Mucosa of rectum (tissue), 2 donors: ENCODE data around the gene CELSR3.

ENCODE experiments used
- H3K27ac ChIP-seq, 2 donors: one replicate each; pipeline ENCODE4 v1.7.0; 2013; ENCODE audit warnings: inconsistent platforms in 2 of 2, low read depth in 2 of 2, low read length in 2 of 2
- H3K27me3 ChIP-seq, 2 donors: one replicate each; pipeline ENCODE4 v1.7.0; 2013; ENCODE audit warnings: low read length in 2 of 2; ENCODE audit not compliant: control insufficient read depth in 2 of 2, insufficient read depth in 2 of 2
- H3K36me3 ChIP-seq, 2 donors: one replicate each; pipeline ENCODE4 v1.7.0; 2013; ENCODE audit warnings: low read length in 2 of 2; ENCODE audit not compliant: control insufficient read depth in 2 of 2, insufficient read depth in 2 of 2
- H3K4me1 ChIP-seq, 2 donors: one replicate each; pipeline ENCODE4 v1.7.0; 2013; ENCODE audit warnings: low read length in 2 of 2, mild to moderate bottlenecking in 1 of 2; ENCODE audit not compliant: control insufficient read depth in 2 of 2, insufficient read depth in 2 of 2
- H3K4me3 ChIP-seq, 2 donors: one replicate each; pipeline ENCODE4 v1.7.0; 2013; ENCODE audit warnings: low read length in 2 of 2
- H3K9ac ChIP-seq, 2 donors: one replicate each; pipeline ENCODE4 v1.7.0; 2013; ENCODE audit warnings: low read length in 2 of 2, low read depth in 1 of 2, mild to moderate bottlenecking in 1 of 2
- H3K9me3 ChIP-seq, 2 donors: one replicate each; pipeline ENCODE4 v1.7.0; 2013; ENCODE audit warnings: low read length in 2 of 2; ENCODE audit not compliant: control insufficient read depth in 2 of 2
- donor health status: healthy.
- donor health status: Normal muscosa, but diverticular disease.

CELSR3 gene

DNA sequence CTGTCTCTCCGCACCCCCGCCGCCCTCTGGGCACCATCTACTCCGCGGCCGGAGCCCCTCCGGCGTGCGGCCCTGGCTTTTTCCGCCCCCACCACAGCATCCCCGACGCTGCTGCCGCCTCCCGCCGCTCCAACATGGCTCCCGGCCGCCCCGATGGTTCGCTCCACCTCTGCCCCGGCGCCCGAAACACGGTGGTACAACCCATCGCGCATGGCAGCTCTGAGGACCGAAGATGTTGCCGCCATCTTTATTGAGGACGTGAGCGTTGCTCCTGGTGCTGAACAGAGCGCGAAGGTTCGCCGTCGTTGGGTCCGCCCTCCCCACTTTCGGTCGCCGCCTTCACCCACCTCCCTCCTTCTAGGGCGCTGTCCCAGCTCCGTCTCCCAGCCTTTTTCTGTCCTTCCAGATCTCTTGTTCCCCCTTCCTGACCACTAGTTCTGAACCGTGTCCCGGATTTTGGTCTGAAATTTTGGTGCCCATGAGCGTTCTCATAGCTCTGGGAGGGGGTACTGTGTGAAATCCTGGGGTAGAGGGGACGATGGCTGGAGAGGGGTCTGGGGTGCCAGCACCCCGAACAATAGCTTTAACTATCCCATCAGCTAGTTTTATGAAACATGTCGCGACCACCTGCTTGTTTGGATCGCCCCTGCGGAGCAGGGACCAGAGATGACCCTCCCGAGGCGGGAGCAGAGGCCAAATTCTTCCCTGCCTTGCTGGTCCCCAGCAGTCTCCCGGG lies at the start of gene CELSR3:
Gene CELSR3, minus strand, starts transcription at position 134 of the 736 bp plus-strand sequence. CDS start 252 bp downstream, outside the sequence.
- Histone ChIP-seq H3K36me3 (no peaks in the 10 kb centered on the region), H3K4me3 (peak within 1 kb of the TSS; percentile 67 to 79), H3K27me3 (peaks cover 2 to 15% of the 10 kb centered on the region in 2 donors), H3K4me1 (peaks cover 20 to 24% of the 10 kb centered on the region in 2 donors), H3K9ac (peak within 1 kb of the TSS; percentile 65 to 76), H3K27ac (peak within 1 kb of the TSS; percentile 81 to 83), H3K9me3 (no peaks in the 10 kb centered on the region)

- no peak overlapping the region for H3K4me3 ChIP-seq
- no peak overlapping the region for H3K27ac ChIP-seq
- peaks cover 23 to 27% of the 10 kb centered on the region in 2 donors for H3K4me1 ChIP-seq
- H3K9ac ChIP-seq, result no peak overlapping the region
- no peaks in the 10 kb centered on the region for H3K9me3 ChIP-seq
- no peaks in the 10 kb centered on the region for H3K27me3 ChIP-seq
- H3K36me3 ChIP-seq, result peaks cover 41 to 49% of the 10 kb centered on the region in 2 donors
Observed at GRCh38 chr3:48711727-48712126, 49.0 kb upstream of the CELSR3 start.

DNA sequence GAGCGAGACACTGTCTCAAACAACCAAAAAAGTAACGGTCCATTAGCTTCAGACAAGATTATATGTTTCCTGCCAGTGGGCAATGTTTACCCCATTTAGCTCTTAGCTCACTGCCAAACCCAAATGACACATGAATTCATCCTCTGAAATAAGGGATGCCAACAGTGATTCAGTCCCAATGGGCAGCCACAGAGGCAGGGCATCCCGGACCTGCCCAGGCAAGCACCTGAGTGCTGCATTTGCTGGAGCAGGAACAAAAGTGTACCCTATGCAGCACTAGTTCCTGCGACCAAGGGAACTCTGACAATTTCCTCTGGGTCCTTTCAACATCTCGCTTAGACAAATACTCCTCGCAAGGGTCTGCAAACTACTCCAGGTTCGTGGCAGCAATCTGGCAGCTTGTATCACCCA lies 46.4 kb upstream of the CELSR3 start:
- H3K4me1 ChIP-seq, result peaks cover 11 to 20% of the 10 kb centered on the region in 2 donors
- H3K36me3 ChIP-seq, result peaks cover 45 to 51% of the 10 kb centered on the region in 2 donors
- H3K27ac ChIP-seq, result no peak overlapping the region
- no peaks in the 10 kb centered on the region for H3K9me3 ChIP-seq
- H3K9ac ChIP-seq, result no peak overlapping the region
- H3K27me3 ChIP-seq, result no peaks in the 10 kb centered on the region
- H3K4me3 ChIP-seq, result no peak overlapping the region

DNA sequence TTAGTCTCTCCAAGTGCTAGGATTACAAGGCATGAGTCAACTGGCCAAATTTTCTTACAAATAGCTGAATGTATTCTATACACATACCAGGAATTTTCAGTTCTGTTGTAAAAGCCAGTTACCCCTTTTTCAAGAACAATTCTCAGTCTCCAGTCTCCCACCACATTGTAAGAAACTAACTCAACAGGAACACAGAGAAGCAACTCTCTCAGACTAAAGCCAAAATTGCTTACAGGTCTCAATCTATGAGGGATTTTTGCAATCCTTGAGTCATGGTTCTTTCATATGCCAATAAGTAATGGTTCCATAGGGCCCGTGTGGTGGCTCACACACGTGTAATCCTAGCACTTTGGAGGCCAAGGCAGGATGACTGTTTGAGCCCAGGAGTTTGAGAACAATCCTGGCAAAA lies 45.8 kb upstream of the CELSR3 start:
- no peaks in the 10 kb centered on the region for H3K9me3 ChIP-seq
- peaks cover 45 to 51% of the 10 kb centered on the region in 2 donors for H3K36me3 ChIP-seq
- H3K4me1 ChIP-seq, result peaks cover 8 to 18% of the 10 kb centered on the region in 2 donors
- H3K4me3 ChIP-seq, result no peak overlapping the region
- H3K27ac ChIP-seq, result no peak overlapping the region
- no peak overlapping the region for H3K9ac ChIP-seq
- no peaks in the 10 kb centered on the region for H3K27me3 ChIP-seq

- Histone ChIP-seq H3K36me3 (peaks cover 42 to 51% of the 10 kb centered on the region in 2 donors), H3K4me1 (peaks cover 3 to 7% of the 10 kb centered on the region in 2 donors)
Observed at GRCh38 chr3:48707157-48707556, 44.5 kb upstream of the CELSR3 start.

DNA sequence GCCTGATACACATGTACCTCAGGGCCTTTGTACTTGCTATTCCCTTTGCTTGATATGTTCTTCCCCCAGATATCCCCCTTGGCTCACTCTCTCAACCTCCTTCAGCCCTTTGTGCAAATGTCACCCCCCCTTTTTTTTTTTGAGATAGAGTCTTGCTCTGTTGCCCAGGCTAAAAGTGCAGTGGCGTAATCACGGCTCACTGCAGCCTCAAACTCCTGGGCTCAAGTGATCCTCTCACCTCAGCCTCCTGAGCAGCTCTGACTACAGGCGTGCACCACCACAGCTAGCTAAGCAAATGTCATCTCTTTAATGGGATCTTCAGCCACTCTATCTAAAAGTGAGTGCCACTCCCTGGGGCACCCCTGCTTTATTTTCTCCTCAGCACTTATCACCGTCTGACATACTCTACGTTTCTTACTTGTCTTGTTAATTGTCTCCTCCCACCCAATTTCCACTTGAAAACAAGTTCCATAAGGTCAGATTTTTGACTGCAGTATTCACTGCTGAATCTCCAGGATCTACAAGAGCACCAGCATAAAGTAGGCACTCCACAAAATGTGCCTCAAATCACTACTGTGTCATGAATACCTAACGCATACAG lies 39.7 kb upstream of the CELSR3 start:
- peaks cover 26 to 32% of the 10 kb centered on the region in 2 donors for H3K36me3 ChIP-seq
- H3K4me3 ChIP-seq, result no peak overlapping the region
- H3K27me3 ChIP-seq, result no peaks in the 10 kb centered on the region
- peaks cover 0 to 3% of the 10 kb centered on the region in 2 donors for H3K4me1 ChIP-seq
- H3K9me3 ChIP-seq, result no peaks in the 10 kb centered on the region
- H3K9ac ChIP-seq, result no peak overlapping the region
- H3K27ac ChIP-seq, result no peak overlapping the region

More at GRCh38 chr3:48707157-48707556, 44.5 kb upstream of the CELSR3 start:
- Histone ChIP-seq H3K9me3 (no peaks in the 10 kb centered on the region), H3K4me3 (no peak overlapping the region), H3K27ac (no peak overlapping the region), H3K9ac (no peak overlapping the region), H3K27me3 (no peaks in the 10 kb centered on the region)

GRCh38 chr3:48700731-48701405 lies 38.2 kb upstream of the CELSR3 start:
- H3K4me3 ChIP-seq, result no peak overlapping the region

GRCh38 chr3:48698891-48699290 lies 36.2 kb upstream of the CELSR3 start:
- Histone ChIP-seq H3K4me3 (no peak overlapping the region), H3K36me3 (peaks cover 35 to 46% of the 10 kb centered on the region in 2 donors), H3K4me1 (peaks cover 7 to 13% of the 10 kb centered on the region in 2 donors), H3K27me3 (no peaks in the 10 kb centered on the region), H3K27ac (no peak overlapping the region), H3K9ac (no peak overlapping the region), H3K9me3 (no peaks in the 10 kb centered on the region)

More at GRCh38 chr3:48700731-48701405, 38.2 kb upstream of the CELSR3 start:
- no peak overlapping the region for H3K27ac ChIP-seq
- peaks cover 3 to 4% of the 10 kb centered on the region in 2 donors for H3K4me1 ChIP-seq
- H3K9me3 ChIP-seq, result no peaks in the 10 kb centered on the region
- no peak overlapping the region for H3K9ac ChIP-seq
- peaks cover 21 to 31% of the 10 kb centered on the region in 2 donors for H3K36me3 ChIP-seq
- no peaks in the 10 kb centered on the region for H3K27me3 ChIP-seq

GRCh38 chr3:48697952-48698351 lies 35.3 kb upstream of the CELSR3 start:
- H3K36me3 ChIP-seq, result peaks cover 44 to 53% of the 10 kb centered on the region in 2 donors
- peaks cover 7 to 13% of the 10 kb centered on the region in 2 donors for H3K4me1 ChIP-seq
- H3K27ac ChIP-seq, result no peak overlapping the region
- H3K27me3 ChIP-seq, result no peaks in the 10 kb centered on the region
- no peaks in the 10 kb centered on the region for H3K9me3 ChIP-seq
- no peak overlapping the region for H3K4me3 ChIP-seq
- no peak overlapping the region for H3K9ac ChIP-seq

- H3K4me3 ChIP-seq, result no peak overlapping the region
- no peak overlapping the region for H3K9ac ChIP-seq
Observed at GRCh38 chr3:48696601-48697000, 33.9 kb upstream of the CELSR3 start.

More at GRCh38 chr3:48696601-48697000, 33.9 kb upstream of the CELSR3 start:
- peaks cover 7 to 13% of the 10 kb centered on the region in 2 donors for H3K4me1 ChIP-seq
- H3K27ac ChIP-seq, result no peak overlapping the region
- H3K9me3 ChIP-seq, result no peaks in the 10 kb centered on the region
- peaks cover 48 to 64% of the 10 kb centered on the region in 2 donors for H3K36me3 ChIP-seq
- H3K27me3 ChIP-seq, result no peaks in the 10 kb centered on the region
